GM06990 (cell line): Measurements from ENCODE around the gene SLC37A2.

Experiments used
- DNase-seq: peaks from one replicate; pipeline ENCODE4 v3.0.0-alpha.2; 2011; ENCODE audit not compliant: insufficient read length; ENCODE audit errors: extremely low read depth
- H3K27me3 ChIP-seq: replicated peaks from 2 replicates; pipeline ENCODE4 v1.6.0; 2011; ENCODE audit warnings: low read length; ENCODE audit not compliant: control insufficient read depth, insufficient read depth
- H3K36me3 ChIP-seq: 2 replicates; pipeline ENCODE4 v1.5.1; 2011; ENCODE audit warnings: low read length; ENCODE audit not compliant: control insufficient read depth, insufficient read depth
- H3K4me3 ChIP-seq: replicated peaks from 2 replicates; pipeline ENCODE4 v1.5.1; 2011; ENCODE audit warnings: low read depth, mild to moderate bottlenecking, control low read depth, low read length
- TF ChIP-seq, protein P1 (sequence below): IDR thresholded peaks from 2 replicates; pipeline ENCODE4 v1.5.1; 2011; ENCODE audit warnings: low read length, control low read depth, mild to moderate bottlenecking, inconsistent platforms; ENCODE audit not compliant: insufficient read depth, poor library complexity, severe bottlenecking

The SLC37A2 gene

DNA sequence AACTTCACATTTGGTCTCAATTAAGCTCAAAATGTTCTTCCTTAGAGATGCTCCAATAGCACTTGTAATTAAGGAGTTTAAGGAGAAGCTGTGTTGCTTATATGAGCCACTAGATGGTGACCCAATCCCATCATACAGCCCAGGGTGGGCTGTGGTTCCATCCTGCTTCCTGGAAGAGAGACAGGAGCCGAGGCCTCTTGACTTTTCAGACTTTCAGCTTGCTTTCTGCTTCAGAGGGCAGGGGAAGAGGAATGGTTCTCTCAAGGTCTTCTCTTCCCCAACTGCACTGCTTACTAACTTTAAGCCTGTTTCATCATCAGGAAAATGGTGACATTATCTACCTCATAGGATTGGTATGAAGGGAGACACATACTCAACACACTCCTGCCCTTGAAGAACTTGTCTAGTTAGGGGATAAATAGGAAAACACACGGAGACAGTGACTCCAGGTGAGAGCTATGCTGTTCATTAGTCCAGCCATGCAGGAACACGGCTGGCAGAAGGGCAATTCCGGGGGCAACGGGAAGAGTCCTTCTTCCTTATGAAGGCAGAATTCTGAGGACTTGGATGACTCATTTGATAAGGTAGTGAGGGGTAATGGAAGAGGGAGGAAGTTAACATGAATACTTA lies 28.3 kb downstream of the SLC37A2 start:
- no peaks in the 10 kb centered on the region for H3K27me3 ChIP-seq
- TF ChIP-seq, protein P1, sequence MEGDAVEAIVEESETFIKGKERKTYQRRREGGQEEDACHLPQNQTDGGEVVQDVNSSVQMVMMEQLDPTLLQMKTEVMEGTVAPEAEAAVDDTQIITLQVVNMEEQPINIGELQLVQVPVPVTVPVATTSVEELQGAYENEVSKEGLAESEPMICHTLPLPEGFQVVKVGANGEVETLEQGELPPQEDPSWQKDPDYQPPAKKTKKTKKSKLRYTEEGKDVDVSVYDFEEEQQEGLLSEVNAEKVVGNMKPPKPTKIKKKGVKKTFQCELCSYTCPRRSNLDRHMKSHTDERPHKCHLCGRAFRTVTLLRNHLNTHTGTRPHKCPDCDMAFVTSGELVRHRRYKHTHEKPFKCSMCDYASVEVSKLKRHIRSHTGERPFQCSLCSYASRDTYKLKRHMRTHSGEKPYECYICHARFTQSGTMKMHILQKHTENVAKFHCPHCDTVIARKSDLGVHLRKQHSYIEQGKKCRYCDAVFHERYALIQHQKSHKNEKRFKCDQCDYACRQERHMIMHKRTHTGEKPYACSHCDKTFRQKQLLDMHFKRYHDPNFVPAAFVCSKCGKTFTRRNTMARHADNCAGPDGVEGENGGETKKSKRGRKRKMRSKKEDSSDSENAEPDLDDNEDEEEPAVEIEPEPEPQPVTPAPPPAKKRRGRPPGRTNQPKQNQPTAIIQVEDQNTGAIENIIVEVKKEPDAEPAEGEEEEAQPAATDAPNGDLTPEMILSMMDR = peak; percentile 47
- no peak overlapping the region for H3K4me3 ChIP-seq
- no peaks in the 10 kb centered on the region; the same call in 1 of the 2 replicates for H3K36me3 ChIP-seq
- DNase-seq = no peak

DNA sequence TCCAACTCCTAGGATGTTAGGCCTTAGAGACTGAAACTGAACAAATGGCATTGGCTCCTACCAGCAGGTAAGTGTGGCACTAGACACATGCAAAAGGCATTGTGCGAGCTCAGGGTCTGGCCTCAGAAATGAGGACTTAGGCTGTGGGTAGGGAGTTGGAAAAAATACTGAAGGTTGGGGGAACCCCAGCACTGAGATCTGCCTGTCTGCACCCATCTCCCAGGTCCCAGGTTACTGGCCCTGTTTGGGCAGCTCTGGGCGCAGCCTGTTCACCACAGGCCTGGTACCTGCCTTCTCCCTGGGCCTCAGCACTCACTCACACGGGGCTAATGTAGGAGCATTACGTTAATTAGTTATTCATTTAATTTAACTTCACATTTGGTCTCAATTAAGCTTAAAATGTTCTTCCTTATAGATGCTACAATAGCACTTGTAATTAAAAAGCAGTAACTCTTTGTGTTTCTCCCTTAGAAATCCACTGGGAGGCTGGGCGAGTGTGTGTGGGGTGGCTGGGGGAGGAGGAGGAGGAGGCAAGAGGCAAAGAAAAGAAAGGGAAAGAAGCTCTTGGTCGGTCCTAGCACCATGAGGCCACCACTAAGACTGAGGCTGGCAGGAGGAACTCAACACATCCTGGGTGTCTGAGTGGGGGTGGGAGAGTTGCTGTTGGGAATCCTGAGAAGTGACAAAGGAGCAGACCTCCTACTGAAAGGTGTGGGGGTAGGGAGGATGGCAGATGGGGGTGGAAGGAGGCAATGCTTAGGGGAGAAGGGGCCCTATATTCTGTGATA lies 29.0 kb downstream of the SLC37A2 start:
- H3K36me3 ChIP-seq = no peaks in the 10 kb centered on the region; the same call in 1 of the 2 replicates
- TF ChIP-seq, protein P1 = no peak

DNA sequence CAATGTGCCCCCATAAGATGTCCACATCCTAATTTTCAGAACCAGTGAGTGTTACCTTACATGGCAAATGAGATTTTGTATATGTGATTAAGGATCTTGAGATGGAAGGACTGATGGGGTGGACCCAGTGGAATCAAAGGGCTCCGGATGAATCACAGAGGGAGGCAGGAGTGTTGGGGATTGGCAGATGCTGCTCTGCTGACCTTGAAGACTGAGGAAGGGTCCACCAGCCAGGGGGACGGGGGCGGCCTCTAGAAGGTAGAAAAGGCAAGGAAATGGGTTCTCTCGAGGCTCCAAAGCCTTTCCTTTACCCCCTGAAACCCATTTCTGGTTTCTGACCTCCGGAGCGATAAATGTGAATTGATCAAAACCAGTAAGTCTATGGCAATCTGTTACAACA lies 29.6 kb downstream of the SLC37A2 start:
- H3K4me3 ChIP-seq = no peak overlapping the region
- H3K36me3 ChIP-seq = no peaks in the 10 kb centered on the region; the same call in 1 of the 2 replicates
- H3K27me3 ChIP-seq = no peaks in the 10 kb centered on the region
- DNase-seq = no peak
- TF ChIP-seq, protein P1 = no peak

More for the DNA sequence above, 29.0 kb downstream of the SLC37A2 start:
- Histone ChIP-seq H3K27me3 (no peaks in the 10 kb centered on the region), H3K4me3 (no peak overlapping the region)
- DNase-seq = no peak

DNA sequence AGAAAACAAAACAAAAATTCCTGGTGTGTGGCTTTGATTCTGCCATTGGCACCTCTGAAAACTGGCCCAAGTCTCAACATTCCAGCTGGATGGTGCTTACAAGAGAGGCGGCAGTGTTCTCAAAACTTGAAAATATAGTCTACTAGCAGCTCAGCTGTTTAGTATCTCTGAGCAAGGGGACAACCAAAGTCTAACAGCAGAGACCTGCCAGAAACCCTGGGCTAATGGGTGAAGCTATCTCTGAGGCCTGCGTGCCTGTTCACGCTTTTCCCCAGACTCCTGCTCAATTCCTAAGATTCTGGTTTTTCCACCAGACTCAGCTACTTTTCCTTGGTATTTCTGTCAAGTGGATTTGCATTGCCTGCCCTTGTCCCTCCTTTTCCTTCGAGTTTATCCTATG lies 30.4 kb downstream of the SLC37A2 start:
- H3K27me3 ChIP-seq = no peaks in the 10 kb centered on the region
- TF ChIP-seq, protein P1 = no peak
- no peak for DNase-seq
- H3K4me3 ChIP-seq = no peak overlapping the region
- no peaks in the 10 kb centered on the region; the same call in 1 of the 2 replicates for H3K36me3 ChIP-seq

DNA sequence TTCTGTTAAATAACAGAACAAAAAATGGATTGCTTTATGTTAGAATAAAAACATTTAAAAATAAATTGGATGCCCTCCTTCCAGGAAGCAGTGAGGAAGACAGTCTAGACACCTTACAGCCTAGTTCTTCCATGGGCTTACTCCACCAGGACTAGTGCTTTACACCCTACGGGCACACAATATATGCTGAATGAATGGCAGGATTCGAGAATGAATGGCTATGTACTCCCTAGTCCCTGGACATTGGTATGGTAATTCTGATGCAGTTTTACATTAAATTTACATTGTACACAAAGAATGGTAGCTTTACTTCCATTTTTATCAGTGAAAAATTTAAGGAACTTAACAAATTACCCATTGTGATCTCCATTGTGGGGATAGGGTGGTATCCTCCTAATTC lies 31.6 kb downstream of the SLC37A2 start:
- TF ChIP-seq, protein P1 = no peak
- H3K4me3 ChIP-seq = no peak overlapping the region
- no peaks in the 10 kb centered on the region; the same call in none of the 2 replicates for H3K36me3 ChIP-seq
- DNase-seq = no peak
- no peaks in the 10 kb centered on the region for H3K27me3 ChIP-seq
